HepG2 (cell line): ENCODE measurements around the gene EXOC7. TPM values are rescaled to one million over a fixed set of nuclear protein-coding genes. Genes with fewer than 3 reads are reported as not detected.

Experiments used
- HDAC1 ChIP-seq: sonication (generic); formaldehyde crosslinking; IDR thresholded peaks from 2 replicates; pipeline ENCODE4 v1.5.1; 2020; ENCODE audit warnings: mild to moderate bottlenecking, missing genetic modification reagents
- HMGXB3 ChIP-seq: sonication (generic); formaldehyde crosslinking; IDR thresholded peaks from 2 replicates; pipeline ENCODE4 v1.4.0; 2020; ENCODE audit warnings: missing genetic modification reagents, borderline replicate concordance
- MAZ ChIP-seq, 2 experiments: sonication (generic) in 1 of 2; formaldehyde crosslinking in 1 of 2; IDR thresholded peaks; 2 replicates each; pipeline versions ENCODE4 v1.5.0 to v1.6.1; 2012 to 2020; ENCODE audit warnings: low read depth in 2 of 2, mild to moderate bottlenecking in 2 of 2, borderline replicate concordance in 1 of 2, improper control_type of control experiment in 1 of 2, low read length in 1 of 2, missing genetic modification reagents in 1 of 2, moderate library complexity in 1 of 2
- MLXIP ChIP-seq: sonication (generic); formaldehyde crosslinking; IDR thresholded peaks from 2 replicates; pipeline ENCODE4 v1.9.0; 2021; ENCODE audit warnings: missing genetic modification reagents, borderline replicate concordance
- SMC3 ChIP-seq: IDR thresholded peaks from 2 replicates; pipeline ENCODE4 v1.6.1; 2011; ENCODE audit warnings: low read length, improper control_type of control experiment
- ZFP82 ChIP-seq: sonication (generic); formaldehyde crosslinking; IDR thresholded peaks from 2 replicates; pipeline ENCODE4 v1.5.1; 2020; ENCODE audit warnings: mild to moderate bottlenecking, missing genetic modification reagents, borderline replicate concordance
- polyA plus RNA-seq, 8 experiments: library from polyadenylated mRNA; depleted of rRNA in 3 of 8; stranded (reverse) in 7 of 8; unstranded in 1 of 8; fragments of >200 nt; fragmentation: Illumina TruSeq in 4 of 8; extraction: Trizol in 4 of 8; gene quantifications; 2 replicates each; pipeline versions ENCODE4 v1.2.1 to v1.2.3, GENCODE V29; 2011 to 2016; ENCODE audit warnings: low read depth in 4 of 8, missing spikeins in 1 of 8, mixed read lengths in 1 of 8; ENCODE audit not compliant: insufficient read depth in 1 of 8
- total RNA-seq, 5 experiments: library from RNA; depleted of rRNA; stranded (reverse); fragments of >200 nt; fragmentation: Illumina TruSeq; extraction: Trizol; gene quantifications; 2 replicates each; pipeline ENCODE4 v1.2.3, GENCODE V29; 2016; ENCODE audit warnings: low read depth in 1 of 5

The EXOC7 gene
- total and polyA plus RNA-seq, 2 of the 13 experiments (the other 11 are each of a cell fraction or from before 2014, with no cell fraction given), result 86.9 to 116 TPM

DNA sequence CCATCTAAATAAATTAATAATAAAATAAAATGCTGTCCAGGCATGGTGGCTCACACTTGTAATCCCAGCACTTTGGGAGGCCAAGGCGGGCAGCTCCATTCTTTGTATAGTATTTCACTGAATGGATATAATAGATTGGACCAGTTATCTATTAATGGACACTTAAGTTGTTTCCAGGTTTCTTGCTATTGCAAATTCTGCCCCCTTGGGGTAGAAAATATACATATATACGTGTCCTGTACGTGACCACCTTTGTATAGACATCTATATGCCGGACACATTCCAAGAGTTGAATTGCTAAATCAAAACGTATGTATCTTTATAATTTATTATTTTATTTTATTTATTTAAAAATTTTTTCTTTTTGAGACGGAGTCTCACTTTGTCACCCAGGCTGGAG is 3.9 kb upstream of the EXOC7 start (continued):
- TF ChIP-seq HMGXB3 (CRISPR knock-in tag) (no peak), ZFP82 (CRISPR knock-in tag) (no peak), MLXIP (CRISPR knock-in tag) (no peak), HDAC1 (no peak), MAZ (IDR thresholded peaks at IDR 0.05; ENCODE audit: borderline replicate concordance, low read depth, low read length) (no peak), MAZ (CRISPR knock-in tag; IDR thresholded peaks at IDR 0.05; ENCODE audit: low read depth) (no peak), SMC3 (peak; percentile 18; the same call in 1 of the 2 replicates)
- TF ChIP-seq, all 625 proteins: peak for 3
